Astrocyte (in vitro differentiated cells and primary cell): ENCODE data around the gene SULT2B1.

Experiments
- EZH2 ChIP-seq: IDR thresholded peaks from 2 replicates; pipeline ENCODE4 v1.6.1; 2012; ENCODE audit warnings: mild to moderate bottlenecking, low read length, inconsistent platforms; ENCODE audit not compliant: insufficient read depth
- TF ChIP-seq, protein P1 (sequence below): IDR thresholded peaks from 2 replicates; pipeline ENCODE4 v1.5.1; 2011; ENCODE audit warnings: low read depth, mild to moderate bottlenecking, inconsistent platforms, low read length, moderate library complexity; ENCODE audit not compliant: insufficient read depth

DNA sequence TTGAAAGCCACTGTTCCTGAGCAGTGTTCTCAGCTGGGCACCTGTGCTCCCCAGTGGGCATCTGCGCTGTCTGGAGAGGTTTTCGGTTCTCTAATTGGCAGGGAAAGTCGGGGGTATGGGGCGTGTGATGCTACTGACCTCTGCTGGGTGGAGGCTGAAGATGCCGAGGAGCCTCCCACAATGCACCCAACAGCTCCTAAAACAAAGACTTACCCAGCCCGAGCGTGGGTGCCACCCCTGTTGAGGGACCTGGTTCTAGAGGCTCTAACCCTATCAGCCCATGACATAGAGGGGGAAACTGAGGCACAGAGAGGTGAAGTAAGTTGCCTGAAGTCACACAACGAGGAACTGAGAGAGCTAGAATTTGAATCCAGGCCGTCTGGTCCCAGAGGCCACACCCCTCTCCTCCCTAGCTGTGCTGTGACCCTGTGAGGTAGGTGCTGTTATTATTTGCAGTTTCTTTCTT, 56.9 kb downstream of the SULT2B1 start:
- TF ChIP-seq, protein P1, sequence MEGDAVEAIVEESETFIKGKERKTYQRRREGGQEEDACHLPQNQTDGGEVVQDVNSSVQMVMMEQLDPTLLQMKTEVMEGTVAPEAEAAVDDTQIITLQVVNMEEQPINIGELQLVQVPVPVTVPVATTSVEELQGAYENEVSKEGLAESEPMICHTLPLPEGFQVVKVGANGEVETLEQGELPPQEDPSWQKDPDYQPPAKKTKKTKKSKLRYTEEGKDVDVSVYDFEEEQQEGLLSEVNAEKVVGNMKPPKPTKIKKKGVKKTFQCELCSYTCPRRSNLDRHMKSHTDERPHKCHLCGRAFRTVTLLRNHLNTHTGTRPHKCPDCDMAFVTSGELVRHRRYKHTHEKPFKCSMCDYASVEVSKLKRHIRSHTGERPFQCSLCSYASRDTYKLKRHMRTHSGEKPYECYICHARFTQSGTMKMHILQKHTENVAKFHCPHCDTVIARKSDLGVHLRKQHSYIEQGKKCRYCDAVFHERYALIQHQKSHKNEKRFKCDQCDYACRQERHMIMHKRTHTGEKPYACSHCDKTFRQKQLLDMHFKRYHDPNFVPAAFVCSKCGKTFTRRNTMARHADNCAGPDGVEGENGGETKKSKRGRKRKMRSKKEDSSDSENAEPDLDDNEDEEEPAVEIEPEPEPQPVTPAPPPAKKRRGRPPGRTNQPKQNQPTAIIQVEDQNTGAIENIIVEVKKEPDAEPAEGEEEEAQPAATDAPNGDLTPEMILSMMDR, result peak; percentile 41
- no peak for TF ChIP-seq EZH2
